ENCODE data around the gene TEX38.

Gene TEX38

DNA sequence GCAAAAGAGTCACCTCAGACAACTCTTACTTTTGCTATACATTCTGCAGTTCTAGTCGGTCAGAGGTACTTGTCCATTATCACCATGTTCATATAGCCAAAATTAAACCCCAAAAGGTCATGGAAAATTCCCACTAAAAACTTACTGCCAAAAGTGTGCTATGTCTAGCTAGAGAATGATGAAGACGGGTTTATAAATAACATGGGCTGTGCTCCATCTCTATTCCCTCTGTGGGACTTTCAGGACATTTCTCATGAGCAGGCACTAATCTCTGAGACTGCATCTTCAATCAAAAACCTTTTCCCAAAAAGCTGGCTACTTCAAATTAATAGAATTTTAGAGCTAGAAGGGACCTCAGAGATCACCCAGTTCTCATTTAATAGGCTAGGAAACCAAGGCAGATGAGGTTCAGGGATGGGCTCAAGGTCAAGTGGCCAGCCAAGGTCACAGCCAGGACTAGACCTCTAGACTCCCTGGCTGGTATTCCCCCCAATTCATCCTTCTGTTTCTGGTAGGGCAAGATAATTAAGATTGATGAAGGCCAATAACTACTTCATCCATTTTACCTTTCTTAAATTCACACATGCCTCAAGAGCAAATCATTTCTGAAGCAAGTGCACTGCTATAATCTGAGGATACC, 34.1 kb upstream of the TEX38 start:
- H3K4me3 ChIP-seq (ENCODE audit: low read depth, low read length) = no peak overlapping the region
- DNase-seq (ENCODE audit: low read depth) = no peak
- TF ChIP-seq, protein P1, sequence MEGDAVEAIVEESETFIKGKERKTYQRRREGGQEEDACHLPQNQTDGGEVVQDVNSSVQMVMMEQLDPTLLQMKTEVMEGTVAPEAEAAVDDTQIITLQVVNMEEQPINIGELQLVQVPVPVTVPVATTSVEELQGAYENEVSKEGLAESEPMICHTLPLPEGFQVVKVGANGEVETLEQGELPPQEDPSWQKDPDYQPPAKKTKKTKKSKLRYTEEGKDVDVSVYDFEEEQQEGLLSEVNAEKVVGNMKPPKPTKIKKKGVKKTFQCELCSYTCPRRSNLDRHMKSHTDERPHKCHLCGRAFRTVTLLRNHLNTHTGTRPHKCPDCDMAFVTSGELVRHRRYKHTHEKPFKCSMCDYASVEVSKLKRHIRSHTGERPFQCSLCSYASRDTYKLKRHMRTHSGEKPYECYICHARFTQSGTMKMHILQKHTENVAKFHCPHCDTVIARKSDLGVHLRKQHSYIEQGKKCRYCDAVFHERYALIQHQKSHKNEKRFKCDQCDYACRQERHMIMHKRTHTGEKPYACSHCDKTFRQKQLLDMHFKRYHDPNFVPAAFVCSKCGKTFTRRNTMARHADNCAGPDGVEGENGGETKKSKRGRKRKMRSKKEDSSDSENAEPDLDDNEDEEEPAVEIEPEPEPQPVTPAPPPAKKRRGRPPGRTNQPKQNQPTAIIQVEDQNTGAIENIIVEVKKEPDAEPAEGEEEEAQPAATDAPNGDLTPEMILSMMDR (IDR thresholded peaks at IDR 0.05; ENCODE audit: low read depth, low read length) = no peak
- TF ChIP-seq, protein P2, sequence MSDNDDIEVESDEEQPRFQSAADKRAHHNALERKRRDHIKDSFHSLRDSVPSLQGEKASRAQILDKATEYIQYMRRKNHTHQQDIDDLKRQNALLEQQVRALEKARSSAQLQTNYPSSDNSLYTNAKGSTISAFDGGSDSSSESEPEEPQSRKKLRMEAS (IDR thresholded peaks at IDR 0.05; ENCODE audit: low read depth, low read length) = no peak
- no peak for TF ChIP-seq MYC (IDR thresholded peaks at IDR 0.05; ENCODE audit: low read depth, low read length)
- TF ChIP-seq POLR2A (IDR thresholded peaks at IDR 0.05; ENCODE audit: extremely low read depth, insufficient read length) = no peak

DNA sequence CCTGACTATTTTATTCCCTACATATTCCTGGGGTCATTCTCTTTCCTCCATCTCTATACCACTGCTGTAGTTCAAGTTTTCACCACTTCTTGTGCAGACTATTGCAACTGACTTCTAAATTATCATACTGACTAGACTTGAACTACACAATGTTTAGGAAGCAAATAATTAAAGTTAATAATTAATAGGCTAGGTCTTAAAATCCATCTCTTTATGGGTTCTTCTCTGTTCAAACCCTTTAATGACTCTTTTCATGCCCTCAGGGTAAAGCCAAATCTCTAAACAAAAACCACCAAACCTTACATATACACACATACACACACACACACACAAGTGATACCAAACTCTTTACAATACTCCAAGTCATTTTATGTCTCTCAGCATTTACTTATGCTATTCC, 32.7 kb upstream of the TEX38 start:
- no peak for DNase-seq (ENCODE audit: low read depth)
- TF ChIP-seq, protein P1 (IDR thresholded peaks at IDR 0.05; ENCODE audit: low read depth, low read length) = no peak
- TF ChIP-seq MYC (IDR thresholded peaks at IDR 0.05; ENCODE audit: low read depth, low read length) (no peak), POLR2A (IDR thresholded peaks at IDR 0.05; ENCODE audit: extremely low read depth, insufficient read length) (no peak)
- TF ChIP-seq, protein P2 (IDR thresholded peaks at IDR 0.05; ENCODE audit: low read depth, low read length) = no peak
- H3K4me3 ChIP-seq (ENCODE audit: low read depth, low read length) = no peak overlapping the region

DNA sequence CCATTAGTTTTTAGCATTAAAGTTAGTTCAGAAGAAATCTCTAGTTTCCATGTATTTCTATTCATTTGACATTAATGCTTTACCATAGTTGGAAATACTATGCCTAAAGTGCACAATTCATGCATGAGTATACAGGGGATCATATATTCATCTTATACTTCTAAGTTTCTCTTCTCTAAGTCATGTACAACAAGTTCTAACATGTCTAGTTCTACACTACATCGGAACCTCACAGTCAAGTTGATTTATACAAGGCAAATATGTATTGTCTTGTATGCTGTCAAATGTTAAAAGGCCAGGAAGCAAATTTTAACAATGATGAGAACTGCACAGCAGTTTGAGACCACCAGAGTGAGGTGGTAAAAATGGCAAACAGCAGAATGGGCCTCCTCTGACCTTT, 32.1 kb upstream of the TEX38 start:
- no peak for DNase-seq (ENCODE audit: low read depth)
- TF ChIP-seq, protein P1 (IDR thresholded peaks at IDR 0.05; ENCODE audit: low read depth, low read length) = no peak
- TF ChIP-seq, protein P2 (IDR thresholded peaks at IDR 0.05; ENCODE audit: low read depth, low read length) = no peak
- no peak for TF ChIP-seq POLR2A (IDR thresholded peaks at IDR 0.05; ENCODE audit: extremely low read depth, insufficient read length)
- no peak for TF ChIP-seq MYC (IDR thresholded peaks at IDR 0.05; ENCODE audit: low read depth, low read length)
- no peak overlapping the region for H3K4me3 ChIP-seq (ENCODE audit: low read depth, low read length)

DNA sequence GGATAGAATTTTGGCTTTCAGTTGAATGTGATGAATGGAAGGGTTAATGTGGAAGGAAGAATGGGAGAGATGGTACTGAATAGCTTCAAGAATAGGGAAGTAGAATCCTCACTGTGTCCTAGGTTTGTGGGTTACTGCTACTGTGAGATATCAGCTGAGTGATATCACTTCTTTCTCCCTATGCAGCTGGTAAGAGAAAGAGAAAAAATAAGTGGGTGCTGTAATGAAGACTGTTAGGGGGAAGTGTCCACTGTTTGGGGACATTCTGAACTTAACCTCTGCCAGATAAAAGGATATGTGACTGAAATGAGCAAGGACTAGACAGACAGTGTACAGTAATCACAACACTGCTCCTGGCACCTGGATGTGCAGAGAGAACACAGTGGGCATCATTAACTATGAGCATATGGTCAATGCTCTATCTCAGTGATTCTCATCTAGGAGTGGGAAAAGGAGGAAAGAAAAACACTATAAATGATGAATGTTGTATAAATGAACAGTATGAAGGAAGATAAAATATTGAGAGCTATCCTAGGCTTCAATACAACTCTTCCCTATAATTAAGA, 29.5 kb upstream of the TEX38 start:
- DNase-seq (ENCODE audit: low read depth) = no peak
- H3K4me3 ChIP-seq (ENCODE audit: low read depth, low read length) = no peak overlapping the region
- TF ChIP-seq, protein P1 (IDR thresholded peaks at IDR 0.05; ENCODE audit: low read depth, low read length) = no peak
- TF ChIP-seq MYC (IDR thresholded peaks at IDR 0.05; ENCODE audit: low read depth, low read length) = no peak
- no peak for TF ChIP-seq POLR2A (IDR thresholded peaks at IDR 0.05; ENCODE audit: extremely low read depth, insufficient read length)
- TF ChIP-seq, protein P2 (IDR thresholded peaks at IDR 0.05; ENCODE audit: low read depth, low read length) = no peak

DNA sequence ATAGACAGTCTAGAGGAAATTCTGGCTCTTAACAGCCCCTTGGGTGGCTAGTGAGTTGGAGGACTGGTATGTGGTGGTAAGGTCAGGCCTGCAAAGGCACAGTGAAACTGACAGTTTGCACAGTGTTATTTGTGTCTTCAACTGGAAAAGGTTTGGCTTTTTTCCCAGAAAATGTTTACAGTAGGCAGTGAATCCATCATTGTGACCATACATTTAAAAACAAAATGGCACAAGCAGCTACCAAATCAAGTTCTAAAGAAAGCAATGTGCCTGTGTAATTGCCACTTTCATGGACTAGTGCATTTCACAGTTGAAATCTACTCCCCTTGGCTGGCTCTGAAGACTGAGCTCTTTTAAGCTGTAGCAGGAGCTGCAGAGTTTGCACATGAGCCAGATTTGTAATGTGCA, 28.3 kb upstream of the TEX38 start:
- TF ChIP-seq MYC (IDR thresholded peaks at IDR 0.05; ENCODE audit: low read depth, low read length) (no peak), POLR2A (IDR thresholded peaks at IDR 0.05; ENCODE audit: extremely low read depth, insufficient read length) (no peak)
- TF ChIP-seq, protein P1 (IDR thresholded peaks at IDR 0.05; ENCODE audit: low read depth, low read length) = no peak
- TF ChIP-seq, protein P2 (IDR thresholded peaks at IDR 0.05; ENCODE audit: low read depth, low read length) = no peak
- H3K4me3 ChIP-seq (ENCODE audit: low read depth, low read length) = no peak overlapping the region
- no peak for DNase-seq (ENCODE audit: low read depth)
